ENCODE data around the gene INTS14. TPM values are rescaled to one million over a fixed set of nuclear protein-coding genes. Genes with fewer than 3 reads are reported as not detected.

The INTS14 gene
- total and polyA plus RNA-seq, 4 experiments from 2014 or later = 27.1 to 40.3 (median 33.2) TPM

- H3K4me3 Mint-ChIP-seq = no peak overlapping the region
- DNase-seq = no peak
- peaks cover 8% of the 10 kb centered on the region for H3K4me1 ChIP-seq (ENCODE audit: insufficient read depth, low read length)
- no peaks in the 10 kb centered on the region for H3K36me3 Mint-ChIP-seq
- H3K27ac Mint-ChIP-seq = peak overlapping the region in 1 of 7 donors; percentile 32
- peaks cover 8 to 16% (median 9%) of the 10 kb centered on the region in 4 donors for H3K4me1 Mint-ChIP-seq
- POLR2A ChIA-PET (ENCODE audit: partially characterized antibody) = interaction anchor here (1.4 kb wide), 1 partner anchor 227 kb away, joined by 4 read pairs; the partner anchor contains the start of gene RAB11A
- H3K27me3 ChIP-seq (ENCODE audit: insufficient read depth, low read length) = no peaks in the 10 kb centered on the region
- intact Hi-C loops (cut with micrococcal nuclease) = no loop called here
- no peaks in the 10 kb centered on the region for H3K27me3 Mint-ChIP-seq
- H3K9me3 ChIP-seq (ENCODE audit: control insufficient read depth in 1 of 2, low read length in 2 of 2) = no peaks in the 10 kb centered on the region
- H3K9me3 Mint-ChIP-seq = no peaks in the 10 kb centered on the region
- CTCF ChIA-PET (ENCODE audit: partially characterized antibody) = interaction anchor here (1.0 to 3.0 kb wide), 3 partner anchors 13 to 215 kb away, joined by 3 to 20 read pairs (median 14); no protein-coding TSS in a partner anchor
- no peaks in the 10 kb centered on the region for H3K36me3 ChIP-seq (ENCODE audit: insufficient read depth, low read length)
- H3K27ac ChIP-seq (ENCODE audit: low read depth, low read length) = no peak overlapping the region
- H3K4me3 ChIP-seq (ENCODE audit: low read length in 2 of 2) = no peak overlapping the region
These were observed 31.0 kb upstream of the INTS14 start for GRCh38 chr15:65641768-65642475.

GRCh38 chr15:65639509-65639908, 28.6 kb upstream of the INTS14 start:
- H3K9me3 ChIP-seq (ENCODE audit: control insufficient read depth in 1 of 2, low read length in 2 of 2) = no peaks in the 10 kb centered on the region
- peaks cover 8% of the 10 kb centered on the region for H3K4me1 ChIP-seq (ENCODE audit: insufficient read depth, low read length)
- Mint-ChIP-seq H3K27ac (peak overlapping the region in 1 of 7 donors; percentile 19), H3K9me3 (no peaks in the 10 kb centered on the region), H3K4me3 (no peak overlapping the region), H3K27me3 (no peaks in the 10 kb centered on the region), H3K36me3 (no peaks in the 10 kb centered on the region), H3K4me1 (peaks cover 8 to 16% (median 9%) of the 10 kb centered on the region in 4 donors)
- no peak for DNase-seq
- intact Hi-C loops (cut with micrococcal nuclease) = loop anchor here (2.0 kb wide), 2 partner anchors 189 to 647 kb away; no protein-coding TSS in a partner anchor
- CTCF ChIA-PET (ENCODE audit: partially characterized antibody) = interaction anchor here (0.7 to 4.8 kb wide), 20 partner anchors 10 to 322 kb away, joined by 3 to 85 read pairs (median 5); partner anchors contain the start of genes DENND4A, INTS14 and RAB11A
- POLR2A ChIA-PET (ENCODE audit: partially characterized antibody) = interaction anchor here (1.1 to 1.2 kb wide), 2 partner anchors 42 to 228 kb away, joined by 3 read pairs; no protein-coding TSS in a partner anchor
- no peaks in the 10 kb centered on the region for H3K36me3 ChIP-seq (ENCODE audit: insufficient read depth, low read length)
- no peak overlapping the region for H3K27ac ChIP-seq (ENCODE audit: low read depth, low read length)
- no peaks in the 10 kb centered on the region for H3K27me3 ChIP-seq (ENCODE audit: insufficient read depth, low read length)
- no peak overlapping the region for H3K4me3 ChIP-seq (ENCODE audit: low read length in 2 of 2)

GRCh38 chr15:65638681-65639089, 27.8 kb upstream of the INTS14 start:
- Histone ChIP-seq H3K27me3 (ENCODE audit: insufficient read depth, low read length) (no peaks in the 10 kb centered on the region), H3K9me3 (ENCODE audit: control insufficient read depth in 1 of 2, low read length in 2 of 2) (no peaks in the 10 kb centered on the region), H3K36me3 (ENCODE audit: insufficient read depth, low read length) (no peaks in the 10 kb centered on the region), H3K27ac (ENCODE audit: low read depth, low read length) (no peak overlapping the region), H3K4me3 (ENCODE audit: low read length in 2 of 2) (no peak overlapping the region), H3K4me1 (ENCODE audit: insufficient read depth, low read length) (peaks cover 8% of the 10 kb centered on the region)
- Mint-ChIP-seq H3K36me3 (no peaks in the 10 kb centered on the region), H3K4me1 (peaks cover 8 to 16% (median 9%) of the 10 kb centered on the region in 4 donors), H3K4me3 (peak overlapping the region in 4 of 8 donors; percentile 2 to 32 (median 6)), H3K27me3 (no peaks in the 10 kb centered on the region), H3K27ac (peak overlapping the region in 3 of 7 donors; percentile 0 to 38 (median 1)), H3K9me3 (no peaks in the 10 kb centered on the region)
- intact Hi-C loops (cut with micrococcal nuclease) = loop anchor here (1.0 to 2.0 kb wide), 6 partner anchors 190 to 648 kb away; no protein-coding TSS in a partner anchor
- ChIA-PET CTCF (ENCODE audit: partially characterized antibody) (interaction anchor here (0.7 to 4.8 kb wide), 33 partner anchors 8 to 322 kb away, joined by 3 to 85 read pairs (median 4); partner anchors contain the start of genes DENND4A, INTS14, RAB11A and SLC24A1), POLR2A (ENCODE audit: partially characterized antibody) (interaction anchor here (1.1 to 1.2 kb wide), 2 partner anchors 43 to 229 kb away, joined by 3 read pairs; no protein-coding TSS in a partner anchor)
- peak; percentile 56 to 73 (median 70) for DNase-seq

GRCh38 chr15:65638109-65638508, 27.2 kb upstream of the INTS14 start:
- Histone ChIP-seq H3K4me3 (ENCODE audit: low read length in 2 of 2) (no peak overlapping the region), H3K4me1 (ENCODE audit: insufficient read depth, low read length) (peaks cover 8% of the 10 kb centered on the region), H3K36me3 (ENCODE audit: insufficient read depth, low read length) (no peaks in the 10 kb centered on the region), H3K9me3 (ENCODE audit: control insufficient read depth in 1 of 2, low read length in 2 of 2) (no peaks in the 10 kb centered on the region), H3K27ac (ENCODE audit: low read depth, low read length) (no peak overlapping the region), H3K27me3 (ENCODE audit: insufficient read depth, low read length) (no peaks in the 10 kb centered on the region)
- ChIA-PET CTCF (ENCODE audit: partially characterized antibody) (interaction anchor here (0.8 to 4.8 kb wide), 23 partner anchors 9 to 323 kb away, joined by 3 to 85 read pairs (median 6); partner anchors contain the start of genes INTS14, RAB11A and SLC24A1), POLR2A (ENCODE audit: partially characterized antibody) (interaction anchor here (1.2 kb wide), 1 partner anchor 229 kb away, joined by 3 read pairs; no protein-coding TSS in a partner anchor)
- no peaks in the 10 kb centered on the region for H3K36me3 Mint-ChIP-seq
- no peak overlapping the region for H3K27ac Mint-ChIP-seq
- H3K4me3 Mint-ChIP-seq = no peak overlapping the region
- intact Hi-C loops (cut with micrococcal nuclease) = loop anchor here (1.0 to 2.0 kb wide), 6 partner anchors 191 to 649 kb away; no protein-coding TSS in a partner anchor
- no peaks in the 10 kb centered on the region for H3K27me3 Mint-ChIP-seq
- DNase-seq = no peak
- H3K4me1 Mint-ChIP-seq = peaks cover 8 to 16% (median 9%) of the 10 kb centered on the region in 4 donors
- no peaks in the 10 kb centered on the region for H3K9me3 Mint-ChIP-seq

GRCh38 chr15:65634356-65634755, 23.4 kb upstream of the INTS14 start:
- Histone ChIP-seq H3K27ac (ENCODE audit: low read depth, low read length) (no peak overlapping the region), H3K36me3 (ENCODE audit: insufficient read depth, low read length) (no peaks in the 10 kb centered on the region), H3K4me1 (ENCODE audit: insufficient read depth, low read length) (peaks cover 24% of the 10 kb centered on the region), H3K9me3 (ENCODE audit: control insufficient read depth in 1 of 2, low read length in 2 of 2) (no peaks in the 10 kb centered on the region), H3K27me3 (ENCODE audit: insufficient read depth, low read length) (no peaks in the 10 kb centered on the region), H3K4me3 (ENCODE audit: low read length in 2 of 2) (no peak overlapping the region)
- Mint-ChIP-seq H3K27ac (no peak overlapping the region), H3K4me1 (peaks cover 15 to 29% (median 17%) of the 10 kb centered on the region in 4 donors), H3K9me3 (no peaks in the 10 kb centered on the region), H3K27me3 (no peaks in the 10 kb centered on the region), H3K36me3 (no peaks in the 10 kb centered on the region), H3K4me3 (no peak overlapping the region)
- ChIA-PET POLR2A (ENCODE audit: partially characterized antibody) (no interaction called here), CTCF (ENCODE audit: partially characterized antibody) (no interaction called here)
- intact Hi-C loops (cut with micrococcal nuclease) = no loop called here
- DNase-seq = no peak

- H3K4me3 ChIP-seq (ENCODE audit: low read length in 2 of 2) = no peak overlapping the region
- Mint-ChIP-seq H3K9me3 (no peaks in the 10 kb centered on the region), H3K4me3 (no peak overlapping the region), H3K27me3 (no peaks in the 10 kb centered on the region), H3K27ac (peak overlapping the region in 1 of 7 donors; percentile 26), H3K36me3 (no peaks in the 10 kb centered on the region), H3K4me1 (peaks cover 12 to 23% (median 13%) of the 10 kb centered on the region in 4 donors)
- H3K36me3 ChIP-seq (ENCODE audit: insufficient read depth, low read length) = no peaks in the 10 kb centered on the region
- DNase-seq = no peak
- intact Hi-C loops (cut with micrococcal nuclease) = no loop called here
- H3K9me3 ChIP-seq (ENCODE audit: control insufficient read depth in 1 of 2, low read length in 2 of 2) = no peaks in the 10 kb centered on the region
- ChIA-PET POLR2A (ENCODE audit: partially characterized antibody) (no interaction called here), CTCF (ENCODE audit: partially characterized antibody) (no interaction called here)
- H3K27me3 ChIP-seq (ENCODE audit: insufficient read depth, low read length) = no peaks in the 10 kb centered on the region
- peaks cover 21% of the 10 kb centered on the region for H3K4me1 ChIP-seq (ENCODE audit: insufficient read depth, low read length)
- H3K27ac ChIP-seq (ENCODE audit: low read depth, low read length) = no peak overlapping the region
These were observed 22.8 kb upstream of the INTS14 start for GRCh38 chr15:65633752-65634151.

- intact Hi-C loops (cut with micrococcal nuclease) = no loop called here
- POLR2A ChIA-PET (ENCODE audit: partially characterized antibody) = interaction anchor here (1.2 kb wide), 1 partner anchor 236 kb away, joined by 3 read pairs; no protein-coding TSS in a partner anchor
- Mint-ChIP-seq H3K4me1 (peaks cover 7 to 16% (median 8%) of the 10 kb centered on the region in 4 donors), H3K4me3 (no peak overlapping the region), H3K27me3 (no peaks in the 10 kb centered on the region), H3K36me3 (peaks cover 0 to 2% of the 10 kb centered on the region in 2 donors), H3K9me3 (no peaks in the 10 kb centered on the region), H3K27ac (no peak overlapping the region)
- CTCF ChIA-PET (ENCODE audit: partially characterized antibody) = interaction anchor here (0.7 kb wide), 1 partner anchor 224 kb away, joined by 4 read pairs; no protein-coding TSS in a partner anchor
- H3K9me3 ChIP-seq (ENCODE audit: control insufficient read depth in 1 of 2, low read length in 2 of 2) = no peaks in the 10 kb centered on the region
- no peak overlapping the region for H3K4me3 ChIP-seq (ENCODE audit: low read length in 2 of 2)
- DNase-seq = no peak
- no peak overlapping the region for H3K27ac ChIP-seq (ENCODE audit: low read depth, low read length)
- H3K27me3 ChIP-seq (ENCODE audit: insufficient read depth, low read length) = no peaks in the 10 kb centered on the region
- no peaks in the 10 kb centered on the region for H3K36me3 ChIP-seq (ENCODE audit: insufficient read depth, low read length)
- H3K4me1 ChIP-seq (ENCODE audit: insufficient read depth, low read length) = peaks cover 16% of the 10 kb centered on the region
These were observed 21.9 kb upstream of the INTS14 start for GRCh38 chr15:65632780-65633375.

Measured in CD4-positive, alpha-beta memory T cell (primary cell).